Hematopoietic multipotent progenitor cell treated with erythropoietin and hydrocortisone succinate and interleukin-3 and kit ligand, for 15 days (in vitro differentiated cells): Measurements from ENCODE around the gene FABP3.

Experiments
- DNase-seq: peaks from one replicate; pipeline ENCODE4 v3.0.0-alpha.2; 2015; ENCODE audit warnings: low spot score

The FABP3 gene

DNA sequence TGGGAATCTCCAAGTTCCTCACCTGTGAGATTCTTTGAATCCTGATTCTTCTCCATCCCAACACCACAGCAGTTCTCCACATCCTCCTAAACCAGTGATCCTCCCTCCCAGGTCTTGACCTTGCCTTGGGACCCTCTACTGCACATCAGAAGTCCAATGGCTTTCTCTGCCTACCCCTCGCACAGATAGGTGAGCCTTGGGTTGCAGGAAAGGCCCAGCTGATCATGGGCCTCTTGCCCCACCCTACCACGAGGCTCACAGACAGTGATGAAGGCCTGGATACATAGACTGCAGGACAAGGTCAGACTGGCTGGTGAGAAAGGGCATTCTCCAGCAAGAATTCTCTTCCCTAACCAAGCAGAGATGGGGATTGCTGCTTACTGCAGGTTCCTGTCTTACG lies 825 bp downstream of the FABP3 start:
- no peak for DNase-seq

- no peak for DNase-seq
Measured at GRCh38 chr1:31371121-31371959, 1.5 kb downstream of the FABP3 start.

DNA sequence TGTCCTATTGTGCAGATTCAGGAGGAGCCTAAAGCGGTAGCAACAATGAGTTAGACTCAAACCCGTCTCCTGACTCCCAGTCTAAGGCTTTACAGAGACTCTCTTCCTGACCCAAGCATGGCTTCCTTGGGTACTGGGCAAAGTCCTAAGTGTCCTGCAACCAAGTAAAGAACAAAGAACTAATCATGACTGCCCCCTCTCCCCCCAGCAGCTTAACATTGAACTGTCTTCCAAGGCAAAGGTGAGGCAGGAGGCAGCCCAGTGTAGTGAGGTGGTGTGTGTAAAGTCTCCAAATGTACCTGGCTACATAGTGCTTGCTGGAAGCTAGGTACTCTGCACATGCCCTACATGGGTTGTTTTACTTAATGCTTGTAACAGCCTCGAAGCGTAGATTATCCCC lies 2.3 kb downstream of the FABP3 start:
- DNase-seq: no peak

DNA sequence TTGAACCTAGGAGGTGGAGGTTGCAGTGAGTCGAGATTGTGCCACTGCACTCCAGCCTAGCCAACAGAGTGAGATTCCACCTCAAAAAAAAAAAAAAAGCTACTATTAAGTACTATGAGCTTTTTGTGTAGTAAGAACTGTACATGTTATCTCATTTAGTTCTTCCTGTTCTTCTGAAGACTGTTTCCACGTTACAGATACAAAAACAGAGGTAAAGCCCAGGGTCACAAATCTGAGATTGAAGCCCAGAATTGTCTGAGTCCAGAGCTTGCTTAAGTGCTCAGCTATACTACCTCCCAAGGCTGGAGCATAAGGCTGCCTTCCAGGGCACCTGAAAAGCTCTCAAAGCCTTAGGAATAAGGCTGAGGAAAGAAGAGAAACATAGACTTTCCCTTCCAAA lies 2.9 kb downstream of the FABP3 start:
- DNase-seq: no peak

DNA sequence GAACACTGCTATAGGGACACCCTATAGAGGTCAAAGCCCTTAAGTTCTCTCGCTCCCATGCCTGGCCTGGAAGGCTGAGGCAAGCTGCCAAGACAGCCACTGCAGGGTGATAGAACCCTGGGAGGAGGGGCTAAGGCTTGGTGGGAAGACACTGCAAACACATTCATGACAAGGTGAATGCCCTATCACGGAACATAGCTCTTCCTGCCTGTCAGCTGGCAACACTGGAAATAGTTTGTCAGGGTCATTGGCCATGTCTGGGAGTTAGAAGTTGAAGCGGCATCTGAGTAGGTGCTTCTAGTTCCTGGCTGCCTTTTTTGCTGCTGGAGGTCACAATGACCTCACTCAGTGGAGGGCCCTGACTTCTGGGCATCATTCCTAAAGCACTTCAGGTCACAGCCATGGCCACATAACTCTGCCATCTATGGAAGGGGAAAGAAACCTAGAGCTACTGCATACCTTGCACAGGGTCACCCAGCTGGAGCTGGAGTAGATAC lies 4.2 kb downstream of the FABP3 start:
- DNase-seq: peak; percentile 67

GRCh38 chr1:31366796-31367195 lies 6.1 kb downstream of the FABP3 start:
- DNase-seq: no peak

DNA sequence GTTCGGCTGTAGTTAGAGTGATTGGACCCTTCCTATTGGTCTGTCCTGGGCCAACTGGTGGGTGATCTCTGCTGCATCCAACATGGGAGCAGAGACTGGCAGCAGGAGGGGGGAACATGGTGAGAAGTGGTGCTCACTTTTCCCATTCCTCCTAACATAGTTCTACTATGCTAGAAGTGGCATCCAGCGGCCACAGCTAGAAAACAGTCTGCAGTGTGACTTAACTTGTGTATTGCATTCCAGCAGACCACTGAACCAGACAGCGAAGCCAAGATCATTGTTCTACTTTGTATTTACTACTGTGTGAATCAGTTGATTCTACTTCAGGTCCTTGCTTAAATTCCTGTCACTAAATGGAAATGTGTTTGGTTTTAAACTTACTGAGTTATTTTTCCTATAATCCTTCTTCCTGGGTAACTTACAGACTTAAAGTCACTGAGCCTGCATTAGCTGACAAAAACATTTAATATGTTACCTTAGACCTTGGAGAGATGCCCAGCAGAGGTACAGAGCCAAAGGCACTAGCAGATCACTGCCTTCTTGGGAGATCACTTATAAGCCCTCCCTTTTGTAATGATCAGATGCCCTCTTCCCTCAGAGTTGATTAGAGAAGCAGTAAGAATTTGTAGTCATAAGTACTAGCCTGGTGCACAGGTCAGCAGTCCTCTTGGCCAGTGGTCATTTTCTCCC lies 8.2 kb downstream of the FABP3 start:
- no peak for DNase-seq

- no peak for DNase-seq
Measured at GRCh38 chr1:31362032-31362431, 10.8 kb downstream of the FABP3 start.

GRCh38 chr1:31361607-31362006 lies 11.3 kb downstream of the FABP3 start:
- DNase-seq: no peak

DNA sequence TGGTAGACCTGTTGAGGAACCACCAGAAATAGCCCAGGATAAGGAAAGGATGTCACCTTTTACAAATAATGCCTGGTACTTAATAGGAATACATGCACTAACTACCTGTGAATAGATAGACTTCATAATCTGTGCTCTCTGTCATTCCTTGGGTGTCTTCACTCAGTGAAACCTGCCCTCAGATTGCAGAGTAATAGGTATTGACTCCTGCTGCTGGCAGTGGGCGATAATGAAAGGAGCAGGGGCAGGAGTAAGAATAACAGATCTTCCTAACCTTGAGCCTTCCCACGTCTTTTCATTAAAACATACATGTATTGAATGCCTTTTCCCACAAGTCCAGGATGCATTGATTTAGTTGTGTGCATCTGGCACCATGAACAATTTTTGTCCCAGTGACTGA lies 16.4 kb downstream of the FABP3 start:
- no peak for DNase-seq

DNA sequence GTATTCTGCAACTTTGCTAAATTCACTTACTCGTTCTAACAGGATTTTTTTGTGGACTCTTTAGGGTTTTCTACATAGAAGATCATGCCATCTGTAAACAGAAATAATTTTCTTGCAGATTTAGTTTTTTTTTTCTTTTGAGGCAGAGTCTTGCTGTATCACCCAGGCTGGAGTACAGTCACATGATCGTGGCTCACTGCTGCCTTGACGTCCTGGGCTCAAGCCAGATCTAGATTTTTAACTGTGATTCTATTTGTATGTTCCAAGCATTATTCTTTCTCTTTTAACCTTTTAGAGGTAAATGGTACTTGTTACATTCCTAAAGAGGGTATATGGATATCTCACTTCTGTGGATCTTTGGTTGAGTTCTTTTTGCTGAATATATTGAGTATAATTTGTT lies 18.6 kb downstream of the FABP3 start:
- no peak for DNase-seq

GRCh38 chr1:31348449-31348848 lies 24.4 kb downstream of the FABP3 start:
- no peak for DNase-seq

DNA sequence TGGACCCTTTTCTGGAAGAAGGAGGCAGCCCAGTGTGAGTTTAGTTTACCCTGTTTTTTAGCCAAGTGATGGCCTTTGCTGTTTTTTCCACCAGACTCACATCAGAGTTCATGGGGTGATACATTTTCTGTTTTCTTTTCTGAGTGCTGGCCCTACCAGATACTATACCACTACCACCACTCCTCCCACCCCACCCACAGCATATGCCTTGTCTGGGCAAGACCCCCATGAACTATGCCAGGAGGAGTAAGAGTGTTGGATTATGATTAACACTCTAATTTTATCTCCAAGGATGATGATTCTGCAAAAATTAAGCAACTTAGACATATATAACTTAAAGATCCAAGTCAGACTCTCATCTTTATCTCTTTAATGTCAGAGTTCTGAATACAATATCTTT lies 26.1 kb downstream of the FABP3 start:
- peak; percentile 78 for DNase-seq

GRCh38 chr1:31345635-31346034 lies 27.2 kb downstream of the FABP3 start:
- peak; percentile 36 for DNase-seq

DNA sequence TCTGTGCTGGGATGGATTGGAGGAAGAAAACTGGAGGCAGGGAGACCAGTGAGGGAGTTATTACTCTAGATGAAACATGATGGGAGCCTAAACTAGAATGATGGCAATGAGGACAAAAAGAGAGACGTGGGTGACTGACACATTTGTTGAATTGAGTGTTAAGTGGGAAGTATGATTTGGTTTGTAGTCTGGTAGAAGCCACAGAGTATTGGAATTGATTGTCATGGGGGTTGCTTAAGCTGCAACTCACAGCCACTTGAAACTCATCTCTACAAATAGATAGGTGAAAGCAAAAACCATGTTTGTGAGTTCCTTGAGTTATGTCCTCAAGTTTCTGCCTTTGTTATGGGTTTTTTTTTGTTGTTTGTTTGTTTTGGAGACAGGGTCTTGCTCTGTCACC lies 28.4 kb downstream of the FABP3 start:
- no peak for DNase-seq

DNA sequence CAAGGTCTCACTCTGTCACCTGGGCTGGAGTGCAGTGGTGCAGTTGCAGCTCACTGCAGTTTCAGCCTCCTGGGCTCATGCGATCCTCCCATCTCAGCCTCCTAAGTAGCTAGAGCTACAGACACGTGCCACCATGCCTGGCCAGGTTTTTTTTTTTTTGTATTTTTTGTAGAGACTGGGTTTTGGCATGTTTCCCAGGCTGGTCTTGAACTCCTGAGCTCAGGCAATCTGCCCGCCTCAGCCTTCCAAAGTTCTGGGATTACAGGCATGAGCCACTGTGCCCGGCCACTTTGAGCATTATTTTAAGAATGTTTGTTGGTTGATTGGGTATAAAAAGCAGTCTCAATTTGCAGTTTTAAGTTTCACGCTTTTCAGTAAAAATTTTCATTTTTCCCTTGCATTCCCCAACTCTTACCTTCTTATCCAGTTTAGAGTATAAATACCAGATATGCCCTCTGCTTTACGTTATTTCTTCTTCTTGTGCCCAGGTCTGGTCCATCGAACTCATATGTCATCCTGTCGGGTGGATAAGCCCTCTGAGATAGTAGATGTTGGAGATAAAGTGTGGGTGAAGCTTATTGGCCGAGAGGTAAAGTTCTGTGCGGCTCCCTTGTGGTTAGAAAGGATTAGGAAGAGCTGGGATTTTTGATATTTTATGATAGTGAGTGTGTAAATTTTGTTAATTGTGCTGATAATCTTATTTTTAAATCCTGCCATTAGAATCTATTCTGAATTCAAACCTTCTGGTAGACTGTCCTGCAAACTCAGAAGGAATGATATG lies 36.0 kb downstream of the FABP3 start:
- no peak for DNase-seq

GRCh38 chr1:31335007-31335406 lies 37.9 kb downstream of the FABP3 start:
- peak; percentile 52 for DNase-seq

DNA sequence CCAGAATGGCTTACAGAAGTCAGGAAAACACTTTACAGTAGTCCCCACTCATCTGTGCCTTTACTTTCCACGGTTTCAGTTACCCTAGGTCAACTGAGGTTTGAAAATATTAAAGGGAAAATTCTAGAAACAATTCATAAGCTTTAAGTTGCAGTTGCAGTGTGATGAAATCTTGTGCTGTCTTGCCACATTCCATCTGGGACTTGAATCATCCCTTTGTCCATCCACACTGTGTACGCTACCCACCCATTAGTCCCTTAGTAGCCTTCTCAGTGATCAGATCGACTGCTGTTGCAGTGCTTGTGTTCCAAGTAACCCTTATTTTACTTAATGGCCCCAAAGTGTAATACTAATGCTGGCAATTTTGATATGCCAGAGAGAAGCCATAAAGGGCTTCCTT lies 45.5 kb downstream of the FABP3 start:
- DNase-seq: no peak

GRCh38 chr1:31326461-31326860 lies 46.4 kb downstream of the FABP3 start:
- no peak for DNase-seq

DNA sequence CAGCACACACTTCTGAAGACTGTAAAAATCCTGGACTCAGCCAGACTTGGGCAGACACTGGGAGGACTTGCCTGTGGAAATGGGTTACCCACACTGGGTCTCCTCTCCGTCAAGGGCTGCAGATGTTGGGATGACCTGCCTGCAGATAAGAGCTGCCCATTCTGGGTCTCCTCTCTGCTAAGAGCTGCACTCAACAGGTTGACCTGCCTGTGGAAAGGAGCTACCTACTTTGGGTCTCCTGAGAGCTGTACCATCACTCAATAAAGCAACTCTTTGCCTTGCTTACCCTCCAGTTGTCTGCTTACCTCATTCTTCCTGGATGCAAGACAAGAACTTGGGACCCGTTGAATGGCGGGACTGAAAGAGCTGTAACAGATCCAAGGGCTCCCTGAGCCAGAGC lies 47.9 kb downstream of the FABP3 start:
- DNase-seq: no peak

GRCh38 chr1:31324093-31324492 lies 48.8 kb downstream of the FABP3 start:
- DNase-seq: no peak

DNA sequence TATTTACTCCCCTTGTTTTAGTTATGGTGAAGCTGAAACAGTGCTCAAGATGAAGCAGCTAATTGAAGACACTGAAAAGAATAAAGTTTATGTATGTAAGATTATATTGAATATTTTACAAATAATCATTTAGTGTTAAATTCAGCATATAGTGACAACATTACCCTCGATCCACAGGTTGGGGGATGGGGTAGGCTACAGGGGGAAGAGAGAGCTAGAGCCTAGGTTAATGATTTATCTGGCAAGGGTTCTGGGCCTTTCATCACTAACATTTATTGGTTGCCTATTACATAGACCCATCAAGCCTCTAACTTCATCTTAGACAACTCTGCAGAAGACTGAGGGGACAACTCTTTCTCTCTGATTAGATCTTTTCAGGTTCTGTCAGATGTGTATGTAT lies 54.7 kb downstream of the FABP3 start:
- DNase-seq: no peak

DNA sequence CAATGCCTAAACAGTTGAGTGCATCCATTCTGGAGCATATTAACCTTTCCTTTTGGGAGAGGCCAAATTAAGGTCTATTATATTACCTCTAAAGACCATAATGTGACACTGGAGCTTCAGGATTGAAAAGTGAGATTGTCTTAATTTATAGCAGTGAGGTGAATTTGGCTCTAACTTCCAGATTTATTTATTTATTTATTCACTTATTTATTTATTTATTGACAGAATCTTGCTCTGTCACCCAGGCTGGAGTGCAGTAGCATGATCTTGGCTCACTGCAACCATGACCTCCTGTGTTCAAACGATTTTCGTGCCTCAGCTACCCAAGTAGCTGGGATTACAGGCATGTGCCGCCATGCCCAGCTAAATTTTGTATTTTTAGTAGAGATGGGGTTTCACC lies 57.0 kb downstream of the FABP3 start:
- DNase-seq: no peak
